ENCODE results near the gene FARS2.

The FARS2 gene

GRCh38 chr6:5466281-5467136, 205.2 kb downstream of the FARS2 start:
- Histone ChIP-seq H3K36me3 (ENCODE audit: control insufficient read depth in 2 of 2, insufficient read depth in 2 of 2, low read length in 2 of 2) (no peaks in the 10 kb centered on the region), H3K9ac (ENCODE audit: low read depth in 1 of 2, low read length in 2 of 2) (no peak overlapping the region), H3K4me3 (ENCODE audit: low read length in 2 of 2) (no peak overlapping the region), H3K27me3 (ENCODE audit: control insufficient read depth in 2 of 2, insufficient read depth in 2 of 2, low read length in 2 of 2) (no peaks in the 10 kb centered on the region), H3K4me1 (ENCODE audit: control insufficient read depth in 2 of 2, insufficient read depth in 2 of 2, low read length in 2 of 2) (no peaks in the 10 kb centered on the region), H3K27ac (ENCODE audit: low read depth in 2 of 2, low read length in 2 of 2) (no peak overlapping the region), H3K9me3 (ENCODE audit: control insufficient read depth in 2 of 2, low read length in 2 of 2) (no peaks in the 10 kb centered on the region)

GRCh38 chr6:5468586-5468985, 207.3 kb downstream of the FARS2 start:
- no peak overlapping the region for H3K4me3 ChIP-seq (ENCODE audit: low read length in 2 of 2)
- H3K9me3 ChIP-seq (ENCODE audit: control insufficient read depth in 2 of 2, low read length in 2 of 2) = no peaks in the 10 kb centered on the region
- H3K9ac ChIP-seq (ENCODE audit: low read depth in 1 of 2, low read length in 2 of 2) = no peak overlapping the region
- H3K27ac ChIP-seq (ENCODE audit: low read depth in 2 of 2, low read length in 2 of 2) = no peak overlapping the region
- H3K27me3 ChIP-seq (ENCODE audit: control insufficient read depth in 2 of 2, insufficient read depth in 2 of 2, low read length in 2 of 2) = no peaks in the 10 kb centered on the region
- H3K36me3 ChIP-seq (ENCODE audit: control insufficient read depth in 2 of 2, insufficient read depth in 2 of 2, low read length in 2 of 2) = no peaks in the 10 kb centered on the region
- no peaks in the 10 kb centered on the region for H3K4me1 ChIP-seq (ENCODE audit: control insufficient read depth in 2 of 2, insufficient read depth in 2 of 2, low read length in 2 of 2)

- H3K4me3 ChIP-seq (ENCODE audit: low read length in 2 of 2) = no peak overlapping the region
- no peak overlapping the region for H3K9ac ChIP-seq (ENCODE audit: low read depth in 1 of 2, low read length in 2 of 2)
- H3K27me3 ChIP-seq (ENCODE audit: control insufficient read depth in 2 of 2, insufficient read depth in 2 of 2, low read length in 2 of 2) = no peaks in the 10 kb centered on the region
- no peaks in the 10 kb centered on the region for H3K36me3 ChIP-seq (ENCODE audit: control insufficient read depth in 2 of 2, insufficient read depth in 2 of 2, low read length in 2 of 2)
- no peaks in the 10 kb centered on the region for H3K4me1 ChIP-seq (ENCODE audit: control insufficient read depth in 2 of 2, insufficient read depth in 2 of 2, low read length in 2 of 2)
- no peak overlapping the region for H3K27ac ChIP-seq (ENCODE audit: low read depth in 2 of 2, low read length in 2 of 2)
- H3K9me3 ChIP-seq (ENCODE audit: control insufficient read depth in 2 of 2, low read length in 2 of 2) = no peaks in the 10 kb centered on the region
These were observed 208.0 kb downstream of the FARS2 start for GRCh38 chr6:5469101-5469846.

- no peaks in the 10 kb centered on the region for H3K36me3 ChIP-seq (ENCODE audit: control insufficient read depth in 2 of 2, insufficient read depth in 2 of 2, low read length in 2 of 2)
- H3K9ac ChIP-seq (ENCODE audit: low read depth in 1 of 2, low read length in 2 of 2) = no peak overlapping the region
- H3K4me1 ChIP-seq (ENCODE audit: control insufficient read depth in 2 of 2, insufficient read depth in 2 of 2, low read length in 2 of 2) = no peaks in the 10 kb centered on the region
- no peak overlapping the region for H3K4me3 ChIP-seq (ENCODE audit: low read length in 2 of 2)
- H3K9me3 ChIP-seq (ENCODE audit: control insufficient read depth in 2 of 2, low read length in 2 of 2) = no peaks in the 10 kb centered on the region
- H3K27me3 ChIP-seq (ENCODE audit: control insufficient read depth in 2 of 2, insufficient read depth in 2 of 2, low read length in 2 of 2) = no peaks in the 10 kb centered on the region
- no peak overlapping the region for H3K27ac ChIP-seq (ENCODE audit: low read depth in 2 of 2, low read length in 2 of 2)
These were observed 209.7 kb downstream of the FARS2 start for GRCh38 chr6:5471044-5471443.

- H3K9ac ChIP-seq (ENCODE audit: low read depth in 1 of 2, low read length in 2 of 2) = no peak overlapping the region
- H3K4me1 ChIP-seq (ENCODE audit: control insufficient read depth in 2 of 2, insufficient read depth in 2 of 2, low read length in 2 of 2) = no peaks in the 10 kb centered on the region
- no peak overlapping the region for H3K4me3 ChIP-seq (ENCODE audit: low read length in 2 of 2)
- no peaks in the 10 kb centered on the region for H3K36me3 ChIP-seq (ENCODE audit: control insufficient read depth in 2 of 2, insufficient read depth in 2 of 2, low read length in 2 of 2)
- no peaks in the 10 kb centered on the region for H3K27me3 ChIP-seq (ENCODE audit: control insufficient read depth in 2 of 2, insufficient read depth in 2 of 2, low read length in 2 of 2)
- no peak overlapping the region for H3K27ac ChIP-seq (ENCODE audit: low read depth in 2 of 2, low read length in 2 of 2)
- H3K9me3 ChIP-seq (ENCODE audit: control insufficient read depth in 2 of 2, low read length in 2 of 2) = no peaks in the 10 kb centered on the region
These were observed 210.5 kb downstream of the FARS2 start for GRCh38 chr6:5471637-5472398.

GRCh38 chr6:5472571-5472970, 211.3 kb downstream of the FARS2 start:
- H3K27me3 ChIP-seq (ENCODE audit: control insufficient read depth in 2 of 2, insufficient read depth in 2 of 2, low read length in 2 of 2) = no peaks in the 10 kb centered on the region
- no peaks in the 10 kb centered on the region for H3K36me3 ChIP-seq (ENCODE audit: control insufficient read depth in 2 of 2, insufficient read depth in 2 of 2, low read length in 2 of 2)
- no peak overlapping the region for H3K9ac ChIP-seq (ENCODE audit: low read depth in 1 of 2, low read length in 2 of 2)
- H3K4me1 ChIP-seq (ENCODE audit: control insufficient read depth in 2 of 2, insufficient read depth in 2 of 2, low read length in 2 of 2) = no peaks in the 10 kb centered on the region
- no peak overlapping the region for H3K4me3 ChIP-seq (ENCODE audit: low read length in 2 of 2)
- H3K27ac ChIP-seq (ENCODE audit: low read depth in 2 of 2, low read length in 2 of 2) = no peak overlapping the region
- no peaks in the 10 kb centered on the region for H3K9me3 ChIP-seq (ENCODE audit: control insufficient read depth in 2 of 2, low read length in 2 of 2)

- no peak overlapping the region for H3K9ac ChIP-seq (ENCODE audit: low read depth in 1 of 2, low read length in 2 of 2)
- H3K27ac ChIP-seq (ENCODE audit: low read depth in 2 of 2, low read length in 2 of 2) = no peak overlapping the region
- H3K4me1 ChIP-seq (ENCODE audit: control insufficient read depth in 2 of 2, insufficient read depth in 2 of 2, low read length in 2 of 2) = no peaks in the 10 kb centered on the region
- H3K27me3 ChIP-seq (ENCODE audit: control insufficient read depth in 2 of 2, insufficient read depth in 2 of 2, low read length in 2 of 2) = no peaks in the 10 kb centered on the region
- H3K36me3 ChIP-seq (ENCODE audit: control insufficient read depth in 2 of 2, insufficient read depth in 2 of 2, low read length in 2 of 2) = no peaks in the 10 kb centered on the region
- no peaks in the 10 kb centered on the region for H3K9me3 ChIP-seq (ENCODE audit: control insufficient read depth in 2 of 2, low read length in 2 of 2)
- no peak overlapping the region for H3K4me3 ChIP-seq (ENCODE audit: low read length in 2 of 2)
These were observed 214.5 kb downstream of the FARS2 start for GRCh38 chr6:5475779-5476178.

GRCh38 chr6:5478380-5478779, 217.1 kb downstream of the FARS2 start:
- Histone ChIP-seq H3K4me1 (ENCODE audit: control insufficient read depth in 2 of 2, insufficient read depth in 2 of 2, low read length in 2 of 2) (no peaks in the 10 kb centered on the region), H3K27me3 (ENCODE audit: control insufficient read depth in 2 of 2, insufficient read depth in 2 of 2, low read length in 2 of 2) (no peaks in the 10 kb centered on the region), H3K36me3 (ENCODE audit: control insufficient read depth in 2 of 2, insufficient read depth in 2 of 2, low read length in 2 of 2) (no peaks in the 10 kb centered on the region), H3K4me3 (ENCODE audit: low read length in 2 of 2) (no peak overlapping the region), H3K9me3 (ENCODE audit: control insufficient read depth in 2 of 2, low read length in 2 of 2) (no peaks in the 10 kb centered on the region), H3K27ac (ENCODE audit: low read depth in 2 of 2, low read length in 2 of 2) (no peak overlapping the region), H3K9ac (ENCODE audit: low read depth in 1 of 2, low read length in 2 of 2) (no peak overlapping the region)

GRCh38 chr6:5481033-5481432, 219.7 kb downstream of the FARS2 start:
- Histone ChIP-seq H3K4me3 (ENCODE audit: low read length in 2 of 2) (no peak overlapping the region), H3K27ac (ENCODE audit: low read depth in 2 of 2, low read length in 2 of 2) (no peak overlapping the region), H3K9me3 (ENCODE audit: control insufficient read depth in 2 of 2, low read length in 2 of 2) (no peaks in the 10 kb centered on the region), H3K27me3 (ENCODE audit: control insufficient read depth in 2 of 2, insufficient read depth in 2 of 2, low read length in 2 of 2) (no peaks in the 10 kb centered on the region), H3K36me3 (ENCODE audit: control insufficient read depth in 2 of 2, insufficient read depth in 2 of 2, low read length in 2 of 2) (no peaks in the 10 kb centered on the region), H3K9ac (ENCODE audit: low read depth in 1 of 2, low read length in 2 of 2) (no peak overlapping the region), H3K4me1 (ENCODE audit: control insufficient read depth in 2 of 2, insufficient read depth in 2 of 2, low read length in 2 of 2) (no peaks in the 10 kb centered on the region)

GRCh38 chr6:5481750-5482149, 220.4 kb downstream of the FARS2 start:
- Histone ChIP-seq H3K36me3 (ENCODE audit: control insufficient read depth in 2 of 2, insufficient read depth in 2 of 2, low read length in 2 of 2) (no peaks in the 10 kb centered on the region), H3K9me3 (ENCODE audit: control insufficient read depth in 2 of 2, low read length in 2 of 2) (no peaks in the 10 kb centered on the region), H3K27me3 (ENCODE audit: control insufficient read depth in 2 of 2, insufficient read depth in 2 of 2, low read length in 2 of 2) (no peaks in the 10 kb centered on the region), H3K27ac (ENCODE audit: low read depth in 2 of 2, low read length in 2 of 2) (no peak overlapping the region), H3K9ac (ENCODE audit: low read depth in 1 of 2, low read length in 2 of 2) (no peak overlapping the region), H3K4me1 (ENCODE audit: control insufficient read depth in 2 of 2, insufficient read depth in 2 of 2, low read length in 2 of 2) (no peaks in the 10 kb centered on the region), H3K4me3 (ENCODE audit: low read length in 2 of 2) (no peak overlapping the region)

Measured in mucosa of rectum (tissue), 2 donors.